Liver (tissue), 9 donors: ENCODE data around the gene MAPRE2. TPM values are rescaled to one million over a fixed set of nuclear protein-coding genes. Genes with fewer than 3 reads are reported as not detected.

Experiments
- DNase-seq: peaks from one replicate; pipeline ENCODE4 v3.0.0-alpha.2; 2017; ENCODE audit warnings: low spot score
- H3K27ac ChIP-seq, 2 donors: one replicate each; pipeline ENCODE4 v1.7.0; 2013; ENCODE audit warnings: inconsistent platforms in 2 of 2, low read length in 2 of 2, control low read depth in 1 of 2, low read depth in 1 of 2, mild to moderate bottlenecking in 1 of 2
- H3K27me3 ChIP-seq, 4 donors: one replicate each; pipeline versions ENCODE4 v1.6.1 to v1.7.0; 2013; ENCODE audit warnings: low read length in 3 of 4, inconsistent platforms in 1 of 4, mild to moderate bottlenecking in 1 of 4, moderate library complexity in 1 of 4; ENCODE audit not compliant: control insufficient read depth in 4 of 4, insufficient read depth in 4 of 4
- H3K36me3 ChIP-seq, 4 donors: one replicate each; pipeline versions ENCODE4 v1.6.1 to v1.7.0; 2013; ENCODE audit warnings: low read length in 3 of 4, mild to moderate bottlenecking in 3 of 4, low read depth in 1 of 4, moderate library complexity in 1 of 4; ENCODE audit not compliant: control insufficient read depth in 4 of 4, insufficient read depth in 3 of 4
- H3K4me1 ChIP-seq, 4 donors: one replicate each; pipeline versions ENCODE4 v1.6.1 to v1.7.0; 2013; ENCODE audit warnings: low read length in 3 of 4, mild to moderate bottlenecking in 3 of 4, moderate library complexity in 1 of 4; ENCODE audit not compliant: control insufficient read depth in 4 of 4, insufficient read depth in 4 of 4
- H3K4me3 ChIP-seq, 3 donors: one replicate each; pipeline versions ENCODE4 v1.6.1 to v1.7.0; 2013; ENCODE audit warnings: low read length in 3 of 3, control low read depth in 1 of 3, low read depth in 1 of 3, mild to moderate bottlenecking in 1 of 3
- H3K9ac ChIP-seq, 2 donors: one replicate each; pipeline ENCODE4 v1.7.0; 2013; ENCODE audit warnings: low read length in 2 of 2, mild to moderate bottlenecking in 2 of 2, moderate library complexity in 2 of 2, control low read depth in 1 of 2, low read depth in 1 of 2
- H3K9me3 ChIP-seq, 4 donors: one replicate each; pipeline versions ENCODE4 v1.6.1 to v1.7.0; 2013; ENCODE audit warnings: low read length in 3 of 4; ENCODE audit not compliant: control insufficient read depth in 4 of 4
- ATF3 ChIP-seq: IDR thresholded peaks from 2 replicates; pipeline ENCODE4 v1.6.1; 2016; ENCODE audit warnings: antibody characterized with exemption
- EGR1 ChIP-seq, 2 donors: IDR thresholded peaks; 2 replicates each; pipeline ENCODE4 v1.6.1; 2016 to 2018; ENCODE audit warnings: antibody characterized with exemption in 2 of 2, low read depth in 2 of 2
- FOXA1 ChIP-seq: IDR thresholded peaks from 2 replicates; pipeline ENCODE4 v1.6.1; 2016; ENCODE audit warnings: antibody characterized with exemption
- FOXA2 ChIP-seq: IDR thresholded peaks from 2 replicates; pipeline ENCODE4 v1.6.1; 2016; ENCODE audit warnings: antibody characterized with exemption
- GABPA ChIP-seq, 2 donors: IDR thresholded peaks in 1 of 2; conservative IDR thresholded peaks in 1 of 2; 2 replicates each; pipeline ENCODE4 v1.6.1; 2016; ENCODE audit warnings: antibody characterized with exemption in 2 of 2, mild to moderate bottlenecking in 1 of 2, moderate library complexity in 1 of 2
- HNF4A ChIP-seq, 2 donors: conservative IDR thresholded peaks; 2 replicates each; pipeline ENCODE4 v1.6.1; 2016; ENCODE audit warnings: antibody characterized with exemption in 2 of 2, mild to moderate bottlenecking in 2 of 2
- HNF4G ChIP-seq: IDR thresholded peaks from 2 replicates; pipeline ENCODE4 v1.6.1; 2016; ENCODE audit warnings: antibody characterized with exemption
- RAD21 ChIP-seq, 2 donors: IDR thresholded peaks; 2 replicates each; pipeline ENCODE4 v1.6.1; 2016; ENCODE audit warnings: antibody characterized with exemption in 2 of 2, mild to moderate bottlenecking in 2 of 2
- REST ChIP-seq: IDR thresholded peaks from 2 replicates; pipeline ENCODE4 v1.6.1; 2016; ENCODE audit warnings: antibody characterized with exemption, mild to moderate bottlenecking
- RXRA ChIP-seq, 2 donors: IDR thresholded peaks; 2 replicates each; pipeline ENCODE4 v1.6.1; 2017 to 2018; ENCODE audit warnings: antibody characterized with exemption in 2 of 2, mild to moderate bottlenecking in 1 of 2
- SP1 ChIP-seq: IDR thresholded peaks from 2 replicates; pipeline ENCODE4 v1.6.1; 2018; ENCODE audit warnings: antibody characterized with exemption, mild to moderate bottlenecking
- TAF1 ChIP-seq: conservative IDR thresholded peaks from 2 replicates; pipeline ENCODE4 v1.6.1; 2016; ENCODE audit warnings: antibody characterized with exemption, mild to moderate bottlenecking
- YY1 ChIP-seq: IDR thresholded peaks from 2 replicates; pipeline ENCODE4 v1.6.1; 2016; ENCODE audit warnings: antibody characterized with exemption, mild to moderate bottlenecking
- WGBS: extraction: QIAGEN DNeasy Blood & Tissue Kit; methylation state at CpG from one replicate; pipeline ENCODE4 v1.1.7; 2013; 5-methylcytosine and 5-hydroxymethylcytosine counted together
- polyA plus RNA-seq, 2 donors: library from polyadenylated mRNA; stranded (reverse) in 1 of 2; unstranded in 1 of 2; fragments of 200-250 nt in 1 of 2; fragments of >200 nt in 1 of 2; fragmentation: Nextera tagmentation in 1 of 2; extraction: Ambion mirVana in 1 of 2; gene quantifications; one replicate each; pipeline versions ENCODE4 v1.2.1 to v1.2.3, GENCODE V29; 2013 to 2015
- total RNA-seq, 2 donors: library from RNA; depleted of rRNA; stranded (reverse); fragments of >200 nt; gene quantifications; one replicate each; pipeline ENCODE4 v1.2.3, GENCODE V29; 2014
- TF ChIP-seq, protein P1 (sequence below): fragments of 150-350 bp; IDR thresholded peaks from 2 replicates; pipeline ENCODE4 v1.5.1; 2017; ENCODE audit warnings: improper control_type of control experiment, low read depth, low read length; ENCODE audit not compliant: missing input control
- donor health status: healthy.
- donor health status: healthy.
- donor health status: healthy.
- donor health status: healthy.
- donor health status: healthy.

MAPRE2 gene
- total and polyA plus RNA-seq, 4 donors = 7.9 to 12.8 (median 11.0) TPM

DNA sequence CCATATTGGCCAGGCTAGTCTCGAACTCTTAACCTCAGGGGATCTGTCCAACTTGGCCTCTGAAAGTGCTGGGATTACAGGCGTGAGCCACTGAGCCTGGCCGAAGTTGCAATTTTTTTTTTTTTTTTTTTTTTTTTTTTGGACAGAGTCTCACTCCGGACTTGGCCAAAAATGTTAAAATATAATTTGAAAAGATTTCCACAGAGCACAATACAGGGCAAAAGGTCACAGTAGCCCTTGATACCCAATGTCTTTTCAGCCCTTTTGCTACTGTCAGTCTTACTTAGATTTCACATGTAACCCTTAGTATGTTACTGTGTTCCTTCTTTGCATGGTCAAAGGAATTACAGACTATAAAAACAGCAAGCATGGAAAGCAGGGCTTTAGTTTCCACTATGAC, 42.6 kb upstream of the MAPRE2 start:
- no peaks in the 10 kb centered on the region for H3K36me3 ChIP-seq
- no peak overlapping the region for H3K27ac ChIP-seq
- 88% methylated on average over 4 of the region's 4 CpGs for WGBS
- no peak overlapping the region for H3K9ac ChIP-seq
- no peaks in the 10 kb centered on the region for H3K9me3 ChIP-seq
- no peaks in the 10 kb centered on the region for H3K27me3 ChIP-seq
- TF ChIP-seq HNF4A (conservative IDR thresholded peaks at IDR 0.05) = no peak
- no peak for TF ChIP-seq FOXA2
- TF ChIP-seq, protein P1, sequence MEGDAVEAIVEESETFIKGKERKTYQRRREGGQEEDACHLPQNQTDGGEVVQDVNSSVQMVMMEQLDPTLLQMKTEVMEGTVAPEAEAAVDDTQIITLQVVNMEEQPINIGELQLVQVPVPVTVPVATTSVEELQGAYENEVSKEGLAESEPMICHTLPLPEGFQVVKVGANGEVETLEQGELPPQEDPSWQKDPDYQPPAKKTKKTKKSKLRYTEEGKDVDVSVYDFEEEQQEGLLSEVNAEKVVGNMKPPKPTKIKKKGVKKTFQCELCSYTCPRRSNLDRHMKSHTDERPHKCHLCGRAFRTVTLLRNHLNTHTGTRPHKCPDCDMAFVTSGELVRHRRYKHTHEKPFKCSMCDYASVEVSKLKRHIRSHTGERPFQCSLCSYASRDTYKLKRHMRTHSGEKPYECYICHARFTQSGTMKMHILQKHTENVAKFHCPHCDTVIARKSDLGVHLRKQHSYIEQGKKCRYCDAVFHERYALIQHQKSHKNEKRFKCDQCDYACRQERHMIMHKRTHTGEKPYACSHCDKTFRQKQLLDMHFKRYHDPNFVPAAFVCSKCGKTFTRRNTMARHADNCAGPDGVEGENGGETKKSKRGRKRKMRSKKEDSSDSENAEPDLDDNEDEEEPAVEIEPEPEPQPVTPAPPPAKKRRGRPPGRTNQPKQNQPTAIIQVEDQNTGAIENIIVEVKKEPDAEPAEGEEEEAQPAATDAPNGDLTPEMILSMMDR = no peak
- no peak for TF ChIP-seq TAF1
- TF ChIP-seq GABPA (IDR thresholded peaks at IDR 0.05 in 1 of 2, conservative IDR thresholded peaks at IDR 0.05 in 1 of 2) = no peak
- no peak for TF ChIP-seq RAD21 (IDR thresholded peaks at IDR 0.05)
- TF ChIP-seq SP1 = no peak
- H3K4me3 ChIP-seq = no peak overlapping the region
- H3K4me1 ChIP-seq = no peaks in the 10 kb centered on the region
- no peak for DNase-seq

GRCh38 chr18:34999756-35000289, 41.4 kb upstream of the MAPRE2 start:
- Histone ChIP-seq H3K27me3 (no peaks in the 10 kb centered on the region), H3K36me3 (no peaks in the 10 kb centered on the region), H3K27ac (no peak overlapping the region), H3K4me1 (no peaks in the 10 kb centered on the region), H3K4me3 (no peak overlapping the region), H3K9me3 (no peaks in the 10 kb centered on the region), H3K9ac (no peak overlapping the region)
- no peak for DNase-seq
- WGBS = 88% methylated on average over 4 of the region's 4 CpGs
- TF ChIP-seq ATF3 = no peak
- no peak for TF ChIP-seq YY1
- no peak for TF ChIP-seq GABPA (IDR thresholded peaks at IDR 0.05 in 1 of 2, conservative IDR thresholded peaks at IDR 0.05 in 1 of 2)
- no peak for TF ChIP-seq HNF4A (conservative IDR thresholded peaks at IDR 0.05)
- TF ChIP-seq HNF4G = no peak
- no peak for TF ChIP-seq RXRA (IDR thresholded peaks at IDR 0.05)

- Histone ChIP-seq H3K36me3 (no peaks in the 10 kb centered on the region), H3K4me3 (no peak overlapping the region), H3K9ac (no peak overlapping the region), H3K27me3 (no peaks in the 10 kb centered on the region), H3K9me3 (no peaks in the 10 kb centered on the region), H3K4me1 (no peaks in the 10 kb centered on the region), H3K27ac (no peak overlapping the region)
- no peak for DNase-seq
- TF ChIP-seq RXRA (IDR thresholded peaks at IDR 0.05) (no peak), FOXA1 (no peak)
- 90% methylated on average over 3 of the region's 3 CpGs for WGBS
Observed at GRCh38 chr18:35000457-35000856, 40.8 kb upstream of the MAPRE2 start.

GRCh38 chr18:35002120-35002519, 39.1 kb upstream of the MAPRE2 start:
- WGBS = 31% methylated on average over 2 of the region's 2 CpGs
- no peak for DNase-seq
- no peak overlapping the region for H3K9ac ChIP-seq
- H3K27me3 ChIP-seq = no peaks in the 10 kb centered on the region
- no peak for TF ChIP-seq TAF1
- TF ChIP-seq YY1 = no peak
- TF ChIP-seq RXRA (IDR thresholded peaks at IDR 0.05) = no peak
- TF ChIP-seq REST = no peak
- TF ChIP-seq ATF3 = no peak
- no peak for TF ChIP-seq EGR1 (IDR thresholded peaks at IDR 0.05; ENCODE audit: low read depth in 2 of 2)
- no peak overlapping the region for H3K4me3 ChIP-seq
- H3K36me3 ChIP-seq = no peaks in the 10 kb centered on the region
- no peak overlapping the region for H3K27ac ChIP-seq
- H3K9me3 ChIP-seq = no peaks in the 10 kb centered on the region
- no peaks in the 10 kb centered on the region for H3K4me1 ChIP-seq
